ENCODE results near the gene MAP6D1. TPM values are rescaled to one million over a fixed set of nuclear protein-coding genes. Genes with fewer than 3 reads are reported as not detected.

The MAP6D1 gene
- total and polyA plus RNA-seq, 2 of the 4 experiments (the other 2 are of a cell fraction) = 2.7 to 5.2 TPM

- POLR2A ChIA-PET (ENCODE audit: unreplicated experiment) = no interaction called here
Observed at GRCh38 chr3:183829466-183829865, 4.1 kb upstream of the MAP6D1 start.

More at GRCh38 chr3:183829466-183829865, 4.1 kb upstream of the MAP6D1 start:
- Histone ChIP-seq H2AK5ac (ENCODE audit: low read depth, low read length) (no peak overlapping the region), H4K8ac (ENCODE audit: low read depth in 2 of 2, low read length in 2 of 2) (no peak overlapping the region), H3K4me3 (ENCODE audit: insufficient read depth, low read depth, low read length) (no peak overlapping the region), H3K4ac (ENCODE audit: low read depth, low read length) (no peak overlapping the region), H4K20me1 (ENCODE audit: insufficient read depth, low read length) (peaks cover 10% of the 10 kb centered on the region), H2BK20ac (ENCODE audit: low read depth, low read length) (no peak overlapping the region), H3K4me1 (ENCODE audit: control insufficient read depth, insufficient read depth, low read length) (no peaks in the 10 kb centered on the region), H3K23ac (ENCODE audit: low read depth, low read length) (no peak overlapping the region), H2AK9ac (replicated peaks; ENCODE audit: low read depth, low read length, poor library complexity) (no peak overlapping the region), H3K9me3 (ENCODE audit: control insufficient read depth, insufficient read depth, low read length) (no peaks in the 10 kb centered on the region), H3K27me3 (ENCODE audit: control insufficient read depth, insufficient read depth, low read length) (no peaks in the 10 kb centered on the region), H2BK15ac (ENCODE audit: low read depth, low read length) (no peak overlapping the region), H3K56ac (ENCODE audit: extremely low read depth, insufficient read depth, low read length) (no peak overlapping the region), H3K18ac (ENCODE audit: low read depth, low read length) (no peak overlapping the region), H3K9ac (ENCODE audit: low read depth, low read length) (no peak overlapping the region), H2BK120ac (ENCODE audit: low read depth, low read length) (no peak overlapping the region), H2BK5ac (ENCODE audit: low read depth, low read length, poor library complexity, severe bottlenecking) (no peak overlapping the region), H4K91ac (ENCODE audit: insufficient read depth, low read depth, low read length) (no peak overlapping the region), H3K79me1 (ENCODE audit: low read depth in 1 of 2, low read length in 2 of 2) (peaks cover 5 to 12% of the 10 kb centered on the region in 2 experiments; a peak in 2 of 4 replicates), H2AFZ (replicated peaks; ENCODE audit: low read length, poor library complexity) (no peak overlapping the region), H3K36me3 (ENCODE audit: control insufficient read depth, insufficient read depth, low read length) (peaks cover 38% of the 10 kb centered on the region), H3K27ac (ENCODE audit: insufficient read depth, low read length) (no peak overlapping the region), H3K14ac (replicated peaks; ENCODE audit: low read depth, low read length) (no peak overlapping the region), H4K5ac (ENCODE audit: low read depth, low read length) (no peak overlapping the region), H3K9me1 (ENCODE audit: insufficient read depth, low read length) (no peaks in the 10 kb centered on the region), H3K4me2 (ENCODE audit: low read depth, low read length) (no peak overlapping the region)
- CTCF ChIA-PET = no interaction called here
- in situ Hi-C loops (cut with MboI; ENCODE audit: low sequenced_read_pairs) (no loop called here), dilution Hi-C loops (cut with HindIII; ENCODE audit: low sequenced_read_pairs, unreplicated experiment) (no loop called here), intact Hi-C loops (cut with micrococcal nuclease) (no loop called here)
- DNase-seq (no peak), ATAC-seq (ENCODE audit: low read depth) (no peak)
- TF ChIP-seq CHD1 (IDR thresholded peaks at IDR 0.05; ENCODE audit: low read depth, low read length) (no peak), BHLHE40 (IDR thresholded peaks at IDR 0.05; ENCODE audit: low read depth, low read length) (no peak)
- TF ChIP-seq, protein P1, sequence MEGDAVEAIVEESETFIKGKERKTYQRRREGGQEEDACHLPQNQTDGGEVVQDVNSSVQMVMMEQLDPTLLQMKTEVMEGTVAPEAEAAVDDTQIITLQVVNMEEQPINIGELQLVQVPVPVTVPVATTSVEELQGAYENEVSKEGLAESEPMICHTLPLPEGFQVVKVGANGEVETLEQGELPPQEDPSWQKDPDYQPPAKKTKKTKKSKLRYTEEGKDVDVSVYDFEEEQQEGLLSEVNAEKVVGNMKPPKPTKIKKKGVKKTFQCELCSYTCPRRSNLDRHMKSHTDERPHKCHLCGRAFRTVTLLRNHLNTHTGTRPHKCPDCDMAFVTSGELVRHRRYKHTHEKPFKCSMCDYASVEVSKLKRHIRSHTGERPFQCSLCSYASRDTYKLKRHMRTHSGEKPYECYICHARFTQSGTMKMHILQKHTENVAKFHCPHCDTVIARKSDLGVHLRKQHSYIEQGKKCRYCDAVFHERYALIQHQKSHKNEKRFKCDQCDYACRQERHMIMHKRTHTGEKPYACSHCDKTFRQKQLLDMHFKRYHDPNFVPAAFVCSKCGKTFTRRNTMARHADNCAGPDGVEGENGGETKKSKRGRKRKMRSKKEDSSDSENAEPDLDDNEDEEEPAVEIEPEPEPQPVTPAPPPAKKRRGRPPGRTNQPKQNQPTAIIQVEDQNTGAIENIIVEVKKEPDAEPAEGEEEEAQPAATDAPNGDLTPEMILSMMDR (conservative IDR thresholded peaks at IDR 0.05; ENCODE audit: low read depth, low read length) = no peak
- no TSS peak for BruUV-seq (replicated peaks)
- WGBS, 2 experiments (ENCODE audit: extremely low coverage in 2 of 2, insufficient read length in 1 of 2) = 94% methylated on average over 4 of the region's 9 CpGs; no CpG with 5 or more reads in 1 of the 2 experiments

All from IMR-90 (cell line).